SU-DHL-6 (cell line): ENCODE results near the gene AHRR.

Source experiments
- EZH2phosphoT487 ChIP-seq: fragments of 200-600 bp; sonication (generic), shearing (Covaris generic); conservative IDR thresholded peaks from 2 replicates; pipeline ENCODE4 v1.6.1; 2018; ENCODE audit warnings: mild to moderate bottlenecking, antibody characterized with exemption, low read length, moderate library complexity, mixed read lengths
- TF ChIP-seq, protein P1 (sequence below): fragments of 200-600 bp; sonication (generic); IDR thresholded peaks from one replicate; pipeline ENCODE4 v1.5.1; 2017; ENCODE audit warnings: antibody characterized with exemption, mild to moderate bottlenecking, low read length, moderate library complexity; ENCODE audit not compliant: insufficient read depth, poor library complexity, severe bottlenecking

DNA sequence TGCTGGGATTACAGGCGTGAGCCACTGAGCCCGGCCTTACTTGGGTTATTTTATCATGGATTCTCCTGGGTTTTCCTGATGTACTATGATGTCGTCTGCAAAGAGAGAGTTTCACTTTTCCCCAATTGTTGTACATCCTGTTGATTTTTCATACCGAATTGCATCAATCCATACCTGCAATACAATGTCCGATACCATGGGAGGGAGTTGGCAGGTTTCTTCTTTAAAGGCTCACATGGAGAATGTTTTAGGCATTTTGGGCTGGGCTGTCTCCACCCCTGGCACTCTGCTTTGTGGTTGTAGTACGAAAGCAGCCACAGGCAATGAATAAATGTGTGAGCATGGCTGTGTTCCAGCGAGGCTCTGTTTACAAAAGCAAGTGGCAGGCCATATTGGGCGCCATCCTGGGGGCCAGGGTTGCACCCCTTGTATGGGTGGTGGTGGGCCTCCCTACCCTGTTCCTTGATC, 86.3 kb downstream of the AHRR start:
- TF ChIP-seq, protein P1, sequence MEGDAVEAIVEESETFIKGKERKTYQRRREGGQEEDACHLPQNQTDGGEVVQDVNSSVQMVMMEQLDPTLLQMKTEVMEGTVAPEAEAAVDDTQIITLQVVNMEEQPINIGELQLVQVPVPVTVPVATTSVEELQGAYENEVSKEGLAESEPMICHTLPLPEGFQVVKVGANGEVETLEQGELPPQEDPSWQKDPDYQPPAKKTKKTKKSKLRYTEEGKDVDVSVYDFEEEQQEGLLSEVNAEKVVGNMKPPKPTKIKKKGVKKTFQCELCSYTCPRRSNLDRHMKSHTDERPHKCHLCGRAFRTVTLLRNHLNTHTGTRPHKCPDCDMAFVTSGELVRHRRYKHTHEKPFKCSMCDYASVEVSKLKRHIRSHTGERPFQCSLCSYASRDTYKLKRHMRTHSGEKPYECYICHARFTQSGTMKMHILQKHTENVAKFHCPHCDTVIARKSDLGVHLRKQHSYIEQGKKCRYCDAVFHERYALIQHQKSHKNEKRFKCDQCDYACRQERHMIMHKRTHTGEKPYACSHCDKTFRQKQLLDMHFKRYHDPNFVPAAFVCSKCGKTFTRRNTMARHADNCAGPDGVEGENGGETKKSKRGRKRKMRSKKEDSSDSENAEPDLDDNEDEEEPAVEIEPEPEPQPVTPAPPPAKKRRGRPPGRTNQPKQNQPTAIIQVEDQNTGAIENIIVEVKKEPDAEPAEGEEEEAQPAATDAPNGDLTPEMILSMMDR: no peak
- no peak for TF ChIP-seq EZH2phosphoT487
